ENCODE data around the gene CENPM. TPM values are rescaled to one million over a fixed set of nuclear protein-coding genes. Genes with fewer than 3 reads are reported as not detected.
A peak's percentile ranks its signal among the peaks of the same experiment; 100 is the strongest.

CENPM gene
- polyA plus RNA-seq = 1.3 to 10.1 TPM (median 4.8 TPM) in 3 replicates
- polyA plus RNA-seq (2011; ENCODE audit: low read depth) = not detected
- polyA plus RNA-seq (2011; cell fraction: cytosol; rRNA removed) = 1.5 and 2.8 TPM in 2 replicates
- polyA plus RNA-seq (2011; cell fraction: nucleus; rRNA removed) = 1.4 and 2.3 TPM in 2 replicates
- polyA plus RNA-seq (2012; ENCODE audit: low replicate concordance) = 1.5 and 10.6 TPM in 2 replicates
- 3.2 to 11.0 TPM (median 4.6 TPM) in 3 replicates for polyA minus RNA-seq
- polyA minus RNA-seq (2011; cell fraction: cytosol; rRNA and poly(A)+ RNA removed) = 3.6 TPM
- 1.2 and 1.7 TPM in 2 replicates for polyA minus RNA-seq (2011; cell fraction: nucleus; rRNA and poly(A)+ RNA removed)

GRCh38 chr22:41946629-41947423 is at the start of gene CENPM:
CENPM (minus strand) TSS chr22:41947152; CDS start chr22:41947076, 76 bp downstream.
- peak within 1 kb of the TSS; percentile 71 for H3K27ac ChIP-seq (ENCODE audit: control insufficient read depth, insufficient read depth, low read length)

DNA sequence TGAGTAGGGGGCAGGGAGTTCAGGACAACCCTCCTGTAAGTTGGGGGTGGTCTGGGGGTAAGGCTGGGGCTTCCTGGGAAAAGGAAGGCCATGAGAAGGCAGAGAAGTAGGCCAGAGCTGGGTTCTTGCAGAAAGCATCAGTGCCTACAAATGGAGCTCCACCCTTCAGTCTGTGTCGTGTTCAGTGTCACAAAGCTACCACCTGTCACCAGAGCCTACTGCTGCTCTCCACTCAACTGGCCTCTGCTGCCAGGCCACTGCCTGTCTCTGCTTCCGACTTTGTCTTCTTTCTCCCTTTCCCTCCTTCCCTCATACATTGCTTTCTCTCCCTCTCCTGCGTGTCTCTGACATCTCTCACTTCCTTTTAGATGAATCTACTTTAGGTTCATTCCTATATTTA is 48.3 kb upstream of the CENPM start:
- dilution Hi-C loops (cut with MboI; ENCODE audit: extremely low pct_ligation_motif_present, low sequenced_read_pairs) = no loop called here
- FAIRE-seq (no peak), DNase-seq (ENCODE audit: low read depth, low spot score) (no peak)
- H3K9ac ChIP-seq (ENCODE audit: control insufficient read depth, extremely low read depth, insufficient read depth, low read length) = no peak overlapping the region
- no peak overlapping the region for H2AFZ ChIP-seq (ENCODE audit: control insufficient read depth, low read length)
- H3K79me2 ChIP-seq (ENCODE audit: control insufficient read depth, insufficient read depth, low read length) = no peaks in the 10 kb centered on the region
- no peak overlapping the region for H3K4me2 ChIP-seq (ENCODE audit: control insufficient read depth, extremely low read depth, insufficient read depth, low read depth, low read length)
- H3K9me3 ChIP-seq (ENCODE audit: control insufficient read depth, low read depth, low read length) = no peaks in the 10 kb centered on the region
- H3K4me1 ChIP-seq (ENCODE audit: control insufficient read depth, extremely low read depth, insufficient read depth, low read length) = no peaks in the 10 kb centered on the region
- TF ChIP-seq, protein P1, sequence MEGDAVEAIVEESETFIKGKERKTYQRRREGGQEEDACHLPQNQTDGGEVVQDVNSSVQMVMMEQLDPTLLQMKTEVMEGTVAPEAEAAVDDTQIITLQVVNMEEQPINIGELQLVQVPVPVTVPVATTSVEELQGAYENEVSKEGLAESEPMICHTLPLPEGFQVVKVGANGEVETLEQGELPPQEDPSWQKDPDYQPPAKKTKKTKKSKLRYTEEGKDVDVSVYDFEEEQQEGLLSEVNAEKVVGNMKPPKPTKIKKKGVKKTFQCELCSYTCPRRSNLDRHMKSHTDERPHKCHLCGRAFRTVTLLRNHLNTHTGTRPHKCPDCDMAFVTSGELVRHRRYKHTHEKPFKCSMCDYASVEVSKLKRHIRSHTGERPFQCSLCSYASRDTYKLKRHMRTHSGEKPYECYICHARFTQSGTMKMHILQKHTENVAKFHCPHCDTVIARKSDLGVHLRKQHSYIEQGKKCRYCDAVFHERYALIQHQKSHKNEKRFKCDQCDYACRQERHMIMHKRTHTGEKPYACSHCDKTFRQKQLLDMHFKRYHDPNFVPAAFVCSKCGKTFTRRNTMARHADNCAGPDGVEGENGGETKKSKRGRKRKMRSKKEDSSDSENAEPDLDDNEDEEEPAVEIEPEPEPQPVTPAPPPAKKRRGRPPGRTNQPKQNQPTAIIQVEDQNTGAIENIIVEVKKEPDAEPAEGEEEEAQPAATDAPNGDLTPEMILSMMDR (optimal IDR thresholded peaks at IDR 0.05 in 1 of 3, IDR thresholded peaks at IDR 0.05 in 1 of 3, conservative IDR thresholded peaks at IDR 0.05 in 1 of 3; ENCODE audit: extremely low read depth in 1 of 3, insufficient read depth in 2 of 3, low read length in 3 of 3) = no peak
- no peak for TF ChIP-seq EZH2 (IDR thresholded peaks at IDR 0.05; ENCODE audit: low read length)
- no peaks in the 10 kb centered on the region for H3K36me3 ChIP-seq (ENCODE audit: control insufficient read depth in 2 of 2, extremely low read depth in 1 of 2, insufficient read depth in 2 of 2, low read length in 2 of 2)
- no peak overlapping the region for H3K4me3 ChIP-seq (ENCODE audit: control insufficient read depth in 2 of 3, extremely low read depth in 1 of 3, insufficient read depth in 2 of 3, low read depth in 1 of 3, low read length in 3 of 3)
- peaks cover 10% of the 10 kb centered on the region for H3K27me3 ChIP-seq (ENCODE audit: control insufficient read depth, extremely low read depth, insufficient read depth, low read length)
- no peak overlapping the region for H3K27ac ChIP-seq (ENCODE audit: control insufficient read depth, insufficient read depth, low read length)
- no peaks in the 10 kb centered on the region for H3K9me1 ChIP-seq (ENCODE audit: control insufficient read depth, extremely low read depth, insufficient read depth, low read length)
- H4K20me1 ChIP-seq (ENCODE audit: control insufficient read depth, extremely low read depth, insufficient read depth, low read length) = no peaks in the 10 kb centered on the region

More at GRCh38 chr22:41946629-41947423, at the start of gene CENPM:
- peak within 1 kb of the TSS; percentile 94 for H2AFZ ChIP-seq (ENCODE audit: control insufficient read depth, low read length)
- H3K27me3 ChIP-seq (ENCODE audit: control insufficient read depth, extremely low read depth, insufficient read depth, low read length) = no peaks in the 10 kb centered on the region
- H3K4me2 ChIP-seq (ENCODE audit: control insufficient read depth, extremely low read depth, insufficient read depth, low read depth, low read length) = peak within 1 kb of the TSS; percentile 99
- H3K79me2 ChIP-seq (ENCODE audit: control insufficient read depth, insufficient read depth, low read length) = peaks cover 9% of the 10 kb centered on the region
- H3K9me3 ChIP-seq (ENCODE audit: control insufficient read depth, low read depth, low read length) = no peaks in the 10 kb centered on the region
- no peaks in the 10 kb centered on the region for H4K20me1 ChIP-seq (ENCODE audit: control insufficient read depth, extremely low read depth, insufficient read depth, low read length)
- H3K4me3 ChIP-seq (ENCODE audit: control insufficient read depth in 2 of 3, extremely low read depth in 1 of 3, insufficient read depth in 2 of 3, low read depth in 1 of 3, low read length in 3 of 3) = peak within 1 kb of the TSS; percentile 68 to 89 (median 84)
- no peaks in the 10 kb centered on the region for H3K9me1 ChIP-seq (ENCODE audit: control insufficient read depth, extremely low read depth, insufficient read depth, low read length)
- peak within 1 kb of the TSS; percentile 81 for H3K9ac ChIP-seq (ENCODE audit: control insufficient read depth, extremely low read depth, insufficient read depth, low read length)
- TF ChIP-seq, protein P1 (optimal IDR thresholded peaks at IDR 0.05 in 1 of 3, IDR thresholded peaks at IDR 0.05 in 1 of 3, conservative IDR thresholded peaks at IDR 0.05 in 1 of 3; ENCODE audit: extremely low read depth in 1 of 3, insufficient read depth in 2 of 3, low read length in 3 of 3) = peak in 1 of 3 experiments; percentile 7
- TF ChIP-seq EZH2 (IDR thresholded peaks at IDR 0.05; ENCODE audit: low read length) = no peak
- dilution Hi-C loops (cut with MboI; ENCODE audit: extremely low pct_ligation_motif_present, low sequenced_read_pairs) = no loop called here
- FAIRE-seq (peak; percentile 77), DNase-seq (ENCODE audit: low read depth, low spot score) (no peak)
- H3K4me1 ChIP-seq (ENCODE audit: control insufficient read depth, extremely low read depth, insufficient read depth, low read length) = peaks cover 16% of the 10 kb centered on the region
- H3K36me3 ChIP-seq (ENCODE audit: control insufficient read depth in 2 of 2, extremely low read depth in 1 of 2, insufficient read depth in 2 of 2, low read length in 2 of 2) = peaks cover 0 to 7% of the 10 kb centered on the region in 2 experiments
